B cell (primary cell): ENCODE data around the gene FRMD4A.

Source experiments
- EZH2 ChIP-seq: IDR thresholded peaks from 2 replicates; pipeline ENCODE4 v1.6.1; 2012; ENCODE audit warnings: borderline replicate concordance, low read depth, mild to moderate bottlenecking, moderate library complexity, low read length; ENCODE audit not compliant: insufficient read depth, poor library complexity, severe bottlenecking
- TF ChIP-seq, protein P1 (sequence below): fragments of 200-600 bp; IDR thresholded peaks from one replicate; pipeline ENCODE4 v1.8.0; 2022; ENCODE audit warnings: antibody characterized with exemption, mild to moderate bottlenecking

- TF ChIP-seq EZH2: no peak
- TF ChIP-seq, protein P1, sequence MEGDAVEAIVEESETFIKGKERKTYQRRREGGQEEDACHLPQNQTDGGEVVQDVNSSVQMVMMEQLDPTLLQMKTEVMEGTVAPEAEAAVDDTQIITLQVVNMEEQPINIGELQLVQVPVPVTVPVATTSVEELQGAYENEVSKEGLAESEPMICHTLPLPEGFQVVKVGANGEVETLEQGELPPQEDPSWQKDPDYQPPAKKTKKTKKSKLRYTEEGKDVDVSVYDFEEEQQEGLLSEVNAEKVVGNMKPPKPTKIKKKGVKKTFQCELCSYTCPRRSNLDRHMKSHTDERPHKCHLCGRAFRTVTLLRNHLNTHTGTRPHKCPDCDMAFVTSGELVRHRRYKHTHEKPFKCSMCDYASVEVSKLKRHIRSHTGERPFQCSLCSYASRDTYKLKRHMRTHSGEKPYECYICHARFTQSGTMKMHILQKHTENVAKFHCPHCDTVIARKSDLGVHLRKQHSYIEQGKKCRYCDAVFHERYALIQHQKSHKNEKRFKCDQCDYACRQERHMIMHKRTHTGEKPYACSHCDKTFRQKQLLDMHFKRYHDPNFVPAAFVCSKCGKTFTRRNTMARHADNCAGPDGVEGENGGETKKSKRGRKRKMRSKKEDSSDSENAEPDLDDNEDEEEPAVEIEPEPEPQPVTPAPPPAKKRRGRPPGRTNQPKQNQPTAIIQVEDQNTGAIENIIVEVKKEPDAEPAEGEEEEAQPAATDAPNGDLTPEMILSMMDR: no peak
These were observed 599.8 kb downstream of the FRMD4A start for GRCh38 chr10:13730956-13731355.
